Measurements from ENCODE around the gene ATAT1. TPM values are rescaled to one million over a fixed set of nuclear protein-coding genes. Genes with fewer than 3 reads are reported as not detected.
"Not testable (repeated sequence)": the region's sequence is repeated elsewhere in the genome, so short reads cannot be mapped to it uniquely, and the experiment has no call there.

Gene ATAT1
- total RNA-seq, 2 donors from 2014 or later: 31.6 to 38.0 TPM

GRCh38 chr6:30664994-30665767 lies 38.5 kb downstream of the ATAT1 start:
- TF ChIP-seq, protein P1, sequence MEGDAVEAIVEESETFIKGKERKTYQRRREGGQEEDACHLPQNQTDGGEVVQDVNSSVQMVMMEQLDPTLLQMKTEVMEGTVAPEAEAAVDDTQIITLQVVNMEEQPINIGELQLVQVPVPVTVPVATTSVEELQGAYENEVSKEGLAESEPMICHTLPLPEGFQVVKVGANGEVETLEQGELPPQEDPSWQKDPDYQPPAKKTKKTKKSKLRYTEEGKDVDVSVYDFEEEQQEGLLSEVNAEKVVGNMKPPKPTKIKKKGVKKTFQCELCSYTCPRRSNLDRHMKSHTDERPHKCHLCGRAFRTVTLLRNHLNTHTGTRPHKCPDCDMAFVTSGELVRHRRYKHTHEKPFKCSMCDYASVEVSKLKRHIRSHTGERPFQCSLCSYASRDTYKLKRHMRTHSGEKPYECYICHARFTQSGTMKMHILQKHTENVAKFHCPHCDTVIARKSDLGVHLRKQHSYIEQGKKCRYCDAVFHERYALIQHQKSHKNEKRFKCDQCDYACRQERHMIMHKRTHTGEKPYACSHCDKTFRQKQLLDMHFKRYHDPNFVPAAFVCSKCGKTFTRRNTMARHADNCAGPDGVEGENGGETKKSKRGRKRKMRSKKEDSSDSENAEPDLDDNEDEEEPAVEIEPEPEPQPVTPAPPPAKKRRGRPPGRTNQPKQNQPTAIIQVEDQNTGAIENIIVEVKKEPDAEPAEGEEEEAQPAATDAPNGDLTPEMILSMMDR (conservative IDR thresholded peaks at IDR 0.05): no peak
- H3K9me3 ChIP-seq (ENCODE audit: control insufficient read depth, low read length): no peaks in the 10 kb centered on the region
- Mint-ChIP-seq H3K27ac (no peak overlapping the region), H3K36me3 (ENCODE audit: low read depth) (peaks cover 72% of the 10 kb centered on the region), H3K27me3 (ENCODE audit: insufficient read depth) (no peaks in the 10 kb centered on the region), H3K9me3 (no peaks in the 10 kb centered on the region), H3K4me1 (peaks cover 7% of the 10 kb centered on the region), H3K4me3 (no peak overlapping the region)
- peaks cover 69% of the 10 kb centered on the region for H3K36me3 ChIP-seq (ENCODE audit: control insufficient read depth, insufficient read depth, low read length)
- H3K4me3 ChIP-seq (ENCODE audit: low read length): no peak overlapping the region
- DNase-seq: no peak
- H3K27ac ChIP-seq (ENCODE audit: low read depth, low read length): no peak overlapping the region
- 93 to 97% methylated on average over 17 to 32 of the region's 34 CpGs for WGBS, 2 experiments (ENCODE audit: insufficient coverage in 1 of 2, insufficient read length in 1 of 2)
- no peaks in the 10 kb centered on the region for H3K4me1 ChIP-seq (ENCODE audit: control insufficient read depth, insufficient read depth, low read length)
- H3K9ac ChIP-seq (ENCODE audit: extremely low read depth, low read length, poor library complexity, severe bottlenecking): no peak overlapping the region
- no peaks in the 10 kb centered on the region for H3K27me3 ChIP-seq (ENCODE audit: control insufficient read depth, insufficient read depth, low read length, poor library complexity, severe bottlenecking)

DNA sequence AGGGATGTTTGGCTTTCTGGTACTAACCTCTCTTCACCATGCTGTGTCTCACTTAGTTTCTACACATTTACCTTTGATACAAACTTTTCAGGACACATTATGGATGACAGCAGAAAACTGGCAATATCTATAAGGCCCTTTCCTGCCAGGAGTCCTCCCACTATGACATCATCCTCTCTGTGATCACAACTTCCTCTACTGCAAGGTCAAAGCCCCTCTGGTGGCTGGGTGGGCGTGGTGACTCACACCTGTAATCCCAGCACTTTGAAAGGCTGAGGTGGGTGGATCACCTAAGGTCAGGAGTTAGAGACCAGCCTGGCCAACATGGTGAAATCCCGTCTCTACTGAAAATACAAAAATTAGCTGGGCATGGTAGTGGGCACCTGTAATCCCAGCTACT lies 39.6 kb downstream of the ATAT1 start:
- H3K27ac ChIP-seq (ENCODE audit: low read depth, low read length); H3K9ac ChIP-seq (ENCODE audit: extremely low read depth, low read length, poor library complexity, severe bottlenecking); H3K9me3 ChIP-seq (ENCODE audit: control insufficient read depth, low read length); DNase-seq; H3K4me1 Mint-ChIP-seq; H3K9me3 Mint-ChIP-seq; H3K4me3 ChIP-seq (ENCODE audit: low read length); H3K4me1 ChIP-seq (ENCODE audit: control insufficient read depth, insufficient read depth, low read length); H3K27me3 ChIP-seq (ENCODE audit: control insufficient read depth, insufficient read depth, low read length, poor library complexity, severe bottlenecking); H3K4me3 Mint-ChIP-seq; H3K27me3 Mint-ChIP-seq (ENCODE audit: insufficient read depth); H3K27ac Mint-ChIP-seq: not testable (repeated sequence)
- peaks cover 68% of the 10 kb centered on the region for H3K36me3 ChIP-seq (ENCODE audit: control insufficient read depth, insufficient read depth, low read length)
- peaks cover 76% of the 10 kb centered on the region for H3K36me3 Mint-ChIP-seq (ENCODE audit: low read depth)
- 92% methylated on average over 2 of the region's 2 CpGs; no CpG with 5 or more reads in 1 of the 2 experiments for WGBS, 2 experiments (ENCODE audit: insufficient coverage in 1 of 2, insufficient read length in 1 of 2)

GRCh38 chr6:30670760-30671527 lies 44.3 kb downstream of the ATAT1 start:
- Histone ChIP-seq H3K27ac (ENCODE audit: low read depth, low read length) (no peak overlapping the region), H3K9me3 (ENCODE audit: control insufficient read depth, low read length) (no peaks in the 10 kb centered on the region), H3K27me3 (ENCODE audit: control insufficient read depth, insufficient read depth, low read length, poor library complexity, severe bottlenecking) (no peaks in the 10 kb centered on the region), H3K9ac (ENCODE audit: extremely low read depth, low read length, poor library complexity, severe bottlenecking) (no peak overlapping the region), H3K36me3 (ENCODE audit: control insufficient read depth, insufficient read depth, low read length) (peaks cover 29% of the 10 kb centered on the region), H3K4me1 (ENCODE audit: control insufficient read depth, insufficient read depth, low read length) (no peaks in the 10 kb centered on the region), H3K4me3 (ENCODE audit: low read length) (peak overlapping the region; percentile 99)
- Mint-ChIP-seq H3K4me3 (peak overlapping the region; percentile 90), H3K27me3 (ENCODE audit: insufficient read depth) (no peaks in the 10 kb centered on the region), H3K27ac (no peak overlapping the region), H3K36me3 (ENCODE audit: low read depth) (peaks cover 40% of the 10 kb centered on the region), H3K4me1 (peaks cover 13% of the 10 kb centered on the region), H3K9me3 (no peaks in the 10 kb centered on the region)
- DNase-seq: no peak
- 87 to 93% methylated on average over 22 to 27 of the region's 27 CpGs for WGBS, 2 experiments (ENCODE audit: insufficient coverage in 1 of 2, insufficient read length in 1 of 2)
- TF ChIP-seq, protein P1 (conservative IDR thresholded peaks at IDR 0.05): peak; percentile 54
